Astrocyte (in vitro differentiated cells and primary cell): ENCODE results near the gene PNPLA6. TPM values are rescaled to one million over a fixed set of nuclear protein-coding genes. Genes with fewer than 3 reads are reported as not detected.

Experiments
- DNase-seq: peaks from one replicate; pipeline ENCODE4 v3.0.0-alpha.2; 2010; ENCODE audit warnings: low read depth
- FAIRE-seq: peaks from 2 replicates; lab custom pipeline; 2011; peaks lifted over from hg19 to GRCh38; lab: Jason Lieb, UNC
- H2AFZ ChIP-seq: 2 replicates; pipeline ENCODE4 v1.6.0; 2012; ENCODE audit warnings: low read depth, low read length, inconsistent platforms
- H3K27ac ChIP-seq: 2 replicates; pipeline ENCODE4 v1.5.1; 2011; ENCODE audit warnings: low read depth, low read length, inconsistent platforms
- H3K27me3 ChIP-seq: 2 replicates; pipeline ENCODE4 v1.6.0; 2011; ENCODE audit warnings: low read length, inconsistent platforms; ENCODE audit not compliant: insufficient read depth
- H3K36me3 ChIP-seq: 2 replicates; pipeline ENCODE4 v1.5.1; 2011; ENCODE audit warnings: low read length, inconsistent platforms; ENCODE audit not compliant: insufficient read depth
- H3K4me1 ChIP-seq: 2 replicates; pipeline ENCODE4 v1.5.1; 2011; ENCODE audit warnings: low read length, inconsistent platforms; ENCODE audit not compliant: insufficient read depth
- H3K4me2 ChIP-seq: 2 replicates; pipeline ENCODE4 v1.6.0; 2012; ENCODE audit warnings: low read length, inconsistent platforms
- H3K4me3 ChIP-seq: 2 replicates; pipeline ENCODE4 v1.5.1; 2011; ENCODE audit warnings: low read depth, mild to moderate bottlenecking, low read length, inconsistent platforms; ENCODE audit not compliant: insufficient read depth
- H3K79me2 ChIP-seq: 2 replicates; pipeline ENCODE4 v1.6.0; 2012; ENCODE audit warnings: mild to moderate bottlenecking, low read length, inconsistent platforms; ENCODE audit not compliant: insufficient read depth
- H3K9ac ChIP-seq: 2 replicates; pipeline ENCODE4 v1.6.0; 2012; ENCODE audit warnings: mild to moderate bottlenecking, low read length, inconsistent platforms
- H3K9me3 ChIP-seq: 2 replicates; pipeline ENCODE4 v1.5.1; 2012; ENCODE audit warnings: low read depth, mild to moderate bottlenecking, low read length, inconsistent platforms; ENCODE audit not compliant: insufficient read depth
- H4K20me1 ChIP-seq: 2 replicates; pipeline ENCODE4 v1.6.0; 2012; ENCODE audit warnings: low read length, inconsistent platforms; ENCODE audit not compliant: insufficient read depth
- H3K27ac Mint-ChIP-seq: one replicate; pipeline ENCODE4 v1.8.0; 2021; ENCODE audit warnings: mild to moderate bottlenecking, mixed read lengths; ENCODE audit not compliant: unreplicated experiment
- H3K27me3 Mint-ChIP-seq: one replicate; pipeline ENCODE4 v1.8.0; 2021; ENCODE audit warnings: low read depth, mixed read lengths; ENCODE audit not compliant: unreplicated experiment
- H3K36me3 Mint-ChIP-seq: one replicate; pipeline ENCODE4 v1.8.0; 2021; ENCODE audit warnings: low read depth, mixed read lengths; ENCODE audit not compliant: unreplicated experiment
- H3K4me1 Mint-ChIP-seq: one replicate; pipeline ENCODE4 v1.8.0; 2021; ENCODE audit warnings: low read depth, mixed read lengths; ENCODE audit not compliant: unreplicated experiment
- H3K4me3 Mint-ChIP-seq: one replicate; pipeline ENCODE4 v1.8.0; 2021; ENCODE audit warnings: mild to moderate bottlenecking, moderate library complexity, mixed read lengths; ENCODE audit not compliant: unreplicated experiment
- H3K9me3 Mint-ChIP-seq: one replicate; pipeline ENCODE4 v1.8.0; 2021; ENCODE audit warnings: mild to moderate bottlenecking, mixed read lengths; ENCODE audit not compliant: unreplicated experiment
- CTCF ChIP-seq: IDR thresholded peaks from 2 replicates; pipeline ENCODE4 v1.5.1; 2011; ENCODE audit warnings: low read depth, mild to moderate bottlenecking, inconsistent platforms, low read length, moderate library complexity; ENCODE audit not compliant: insufficient read depth
- EZH2 ChIP-seq: IDR thresholded peaks from 2 replicates; pipeline ENCODE4 v1.6.1; 2012; ENCODE audit warnings: mild to moderate bottlenecking, low read length, inconsistent platforms; ENCODE audit not compliant: insufficient read depth
- total RNA-seq: library from RNA; stranded (reverse); gene quantifications from 2 replicates; pipeline ENCODE4 v1.2.1, GENCODE V29; 2021

Gene PNPLA6
- total RNA-seq, 1 donor from 2014 or later, result 90.2 TPM

- Histone ChIP-seq H3K79me2 (peaks cover 13% of the 10 kb centered on the region), H3K4me3 (peak overlapping the region; percentile 71), H3K4me1 (peaks cover 21% of the 10 kb centered on the region), H4K20me1 (no peaks in the 10 kb centered on the region), H3K27me3 (no peaks in the 10 kb centered on the region), H3K9me3 (no peaks in the 10 kb centered on the region), H3K36me3 (no peaks in the 10 kb centered on the region), H3K4me2 (peak overlapping the region; percentile 99), H2AFZ (no peak overlapping the region), H3K9ac (peak overlapping the region; percentile 95), H3K27ac (no peak overlapping the region)
- H3K27me3 Mint-ChIP-seq, result peaks cover 2% of the 10 kb centered on the region
- peaks cover 8% of the 10 kb centered on the region for H3K4me1 Mint-ChIP-seq
- H3K9me3 Mint-ChIP-seq, result no peaks in the 10 kb centered on the region
- no peak for DNase-seq
- no peak for FAIRE-seq
- peak overlapping the region; percentile 47 for H3K27ac Mint-ChIP-seq
- peak overlapping the region; percentile 89 for H3K4me3 Mint-ChIP-seq
- TF ChIP-seq EZH2, result no peak
- no peak for TF ChIP-seq CTCF
- no peaks in the 10 kb centered on the region for H3K36me3 Mint-ChIP-seq
Observed at GRCh38 chr19:7516878-7517277, 18.6 kb upstream of the PNPLA6 start.

GRCh38 chr19:7519361-7520130 is 16.0 kb upstream of the PNPLA6 start:
- FAIRE-seq (no peak), DNase-seq (no peak)
- Mint-ChIP-seq H3K27me3 (no peaks in the 10 kb centered on the region), H3K36me3 (no peaks in the 10 kb centered on the region), H3K27ac (no peak overlapping the region), H3K4me3 (no peak overlapping the region), H3K4me1 (peaks cover 13% of the 10 kb centered on the region), H3K9me3 (no peaks in the 10 kb centered on the region)
- H2AFZ ChIP-seq, result no peak overlapping the region
- H3K4me3 ChIP-seq, result no peak overlapping the region
- no peak overlapping the region for H3K27ac ChIP-seq
- no peak for TF ChIP-seq CTCF
- no peak for TF ChIP-seq EZH2
- no peaks in the 10 kb centered on the region for H3K27me3 ChIP-seq
- H3K79me2 ChIP-seq, result peaks cover 34% of the 10 kb centered on the region
- peaks cover 33% of the 10 kb centered on the region for H3K4me1 ChIP-seq
- peaks cover 5% of the 10 kb centered on the region for H4K20me1 ChIP-seq
- no peaks in the 10 kb centered on the region for H3K36me3 ChIP-seq
- H3K9ac ChIP-seq, result no peak overlapping the region
- no peak overlapping the region for H3K4me2 ChIP-seq
- no peaks in the 10 kb centered on the region for H3K9me3 ChIP-seq
